Measurements from ENCODE around the gene MAST4. TPM values are rescaled to one million over a fixed set of nuclear protein-coding genes. Genes with fewer than 3 reads are reported as not detected.

MAST4 gene
- total and polyA plus RNA-seq, 2 of the 13 experiments (the other 11 are each of a cell fraction or from before 2014, with no cell fraction given), result 3.4 to 3.7 TPM

DNA sequence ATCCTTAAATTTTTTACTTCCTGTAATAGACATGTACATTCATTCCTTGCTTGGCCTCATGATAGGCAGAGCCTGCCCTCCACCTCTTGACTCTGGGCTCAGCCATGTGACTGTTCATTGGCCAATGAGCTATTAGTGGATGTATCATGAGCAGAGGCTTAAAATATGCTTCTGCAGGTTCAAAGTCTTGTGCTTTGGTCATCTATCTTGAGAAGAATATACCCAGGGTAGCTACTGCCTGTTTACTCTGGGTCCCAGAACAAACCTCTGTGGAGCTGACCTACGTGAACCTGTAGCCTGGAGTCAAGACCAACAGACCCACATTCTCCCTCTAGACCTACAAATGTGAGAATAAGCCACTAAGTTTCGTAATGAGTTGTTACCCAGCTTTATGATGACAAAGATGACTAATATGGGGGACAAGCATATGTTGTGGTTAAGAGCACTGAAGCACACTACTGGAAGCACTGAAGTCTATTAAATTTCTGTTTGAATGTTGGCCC, 244.4 kb downstream of the MAST4 start:
- Histone ChIP-seq H3K9ac (ENCODE audit: insufficient read depth, low read depth, low read length) (no peak overlapping the region), H3K79me2 (ENCODE audit: insufficient read depth, low read length) (no peaks in the 10 kb centered on the region), H3K27ac (ENCODE audit: extremely low read length, insufficient read depth, low read length) (no peak overlapping the region), H4K20me1 (ENCODE audit: insufficient read depth, low read length) (no peaks in the 10 kb centered on the region), H2AFZ (ENCODE audit: low read length) (no peak overlapping the region), H3K27me3 (ENCODE audit: control insufficient read depth in 1 of 2, insufficient read depth in 2 of 2, low read length in 2 of 2) (no peaks in the 10 kb centered on the region), H3K9me3 (ENCODE audit: low read length) (no peaks in the 10 kb centered on the region), H3K4me2 (ENCODE audit: low read depth, low read length) (no peak overlapping the region), H3K4me1 (ENCODE audit: insufficient read depth, low read length) (peaks cover 10% of the 10 kb centered on the region), H3K36me3 (replicated peaks in 1 of 2; ENCODE audit: control insufficient read depth in 1 of 2, insufficient read depth in 2 of 2, low read length in 2 of 2) (no peaks in the 10 kb centered on the region), H3K4me3 (replicated peaks in 1 of 3; ENCODE audit: insufficient read depth in 1 of 3, low read depth in 2 of 3, low read length in 3 of 3) (no peak overlapping the region)
- ATAC-seq (peak; percentile 72), FAIRE-seq (no peak), DNase-seq (ENCODE audit: low spot score) (peak; percentile 29)
- ChIA-PET CTCF (ENCODE audit: low intra/inter-chr PET ratio, low total read pairs) (no interaction called here), POLR2A (no interaction called here)
- WGBS (ENCODE audit: low lambda C conversion rate), result 0% methylated on average over 2 of the region's 2 CpGs
- BruUV-seq (replicated peaks), result no TSS peak
- in situ Hi-C loops (cut with HindIII; ENCODE audit: extremely low pct_ligation_motif_present, low pct_unique_long_range_greater_than_20kb) (no loop called here), intact Hi-C loops (cut with micrococcal nuclease; ENCODE audit: unreplicated experiment) (no loop called here)
- TF ChIP-seq ZNF430 (CRISPR knock-in tag; IDR thresholded peaks at IDR 0.05) (no peak), AHR (CRISPR knock-in tag; IDR thresholded peaks at IDR 0.05) (no peak), ZNF563 (CRISPR knock-in tag; IDR thresholded peaks at IDR 0.05) (no peak), SOX6 (IDR thresholded peaks at IDR 0.05) (no peak), SOX6 (CRISPR knock-in tag; IDR thresholded peaks at IDR 0.05) (no peak)
- TF ChIP-seq, protein P1, sequence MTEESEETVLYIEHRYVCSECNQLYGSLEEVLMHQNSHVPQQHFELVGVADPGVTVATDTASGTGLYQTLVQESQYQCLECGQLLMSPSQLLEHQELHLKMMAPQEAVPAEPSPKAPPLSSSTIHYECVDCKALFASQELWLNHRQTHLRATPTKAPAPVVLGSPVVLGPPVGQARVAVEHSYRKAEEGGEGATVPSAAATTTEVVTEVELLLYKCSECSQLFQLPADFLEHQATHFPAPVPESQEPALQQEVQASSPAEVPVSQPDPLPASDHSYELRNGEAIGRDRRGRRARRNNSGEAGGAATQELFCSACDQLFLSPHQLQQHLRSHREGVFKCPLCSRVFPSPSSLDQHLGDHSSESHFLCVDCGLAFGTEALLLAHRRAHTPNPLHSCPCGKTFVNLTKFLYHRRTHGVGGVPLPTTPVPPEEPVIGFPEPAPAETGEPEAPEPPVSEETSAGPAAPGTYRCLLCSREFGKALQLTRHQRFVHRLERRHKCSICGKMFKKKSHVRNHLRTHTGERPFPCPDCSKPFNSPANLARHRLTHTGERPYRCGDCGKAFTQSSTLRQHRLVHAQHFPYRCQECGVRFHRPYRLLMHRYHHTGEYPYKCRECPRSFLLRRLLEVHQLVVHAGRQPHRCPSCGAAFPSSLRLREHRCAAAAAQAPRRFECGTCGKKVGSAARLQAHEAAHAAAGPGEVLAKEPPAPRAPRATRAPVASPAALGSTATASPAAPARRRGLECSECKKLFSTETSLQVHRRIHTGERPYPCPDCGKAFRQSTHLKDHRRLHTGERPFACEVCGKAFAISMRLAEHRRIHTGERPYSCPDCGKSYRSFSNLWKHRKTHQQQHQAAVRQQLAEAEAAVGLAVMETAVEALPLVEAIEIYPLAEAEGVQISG (CRISPR knock-in tag; IDR thresholded peaks at IDR 0.05), result no peak
- TF ChIP-seq, protein P2, sequence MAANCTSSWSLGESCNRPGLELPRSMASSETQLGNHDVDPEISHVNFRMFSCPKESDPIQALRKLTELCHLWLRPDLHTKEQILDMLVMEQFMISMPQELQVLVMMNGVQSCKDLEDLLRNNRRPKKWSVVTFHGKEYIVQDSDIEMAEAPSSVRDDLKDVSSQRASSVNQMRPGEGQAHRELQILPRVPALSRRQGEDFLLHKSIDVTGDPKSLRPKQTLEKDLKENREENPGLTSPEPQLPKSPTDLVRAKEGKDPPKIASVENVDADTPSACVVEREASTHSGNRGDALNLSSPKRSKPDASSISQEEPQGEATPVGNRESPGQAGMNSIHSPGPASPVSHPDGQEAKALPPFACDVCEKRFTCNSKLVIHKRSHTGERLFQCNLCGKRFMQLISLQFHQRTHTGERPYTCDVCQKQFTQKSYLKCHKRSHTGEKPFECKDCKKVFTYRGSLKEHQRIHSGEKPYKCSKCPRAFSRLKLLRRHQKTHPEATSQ (CRISPR knock-in tag; IDR thresholded peaks at IDR 0.05; ENCODE audit: borderline replicate concordance), result no peak
- TF ChIP-seq, protein P3, sequence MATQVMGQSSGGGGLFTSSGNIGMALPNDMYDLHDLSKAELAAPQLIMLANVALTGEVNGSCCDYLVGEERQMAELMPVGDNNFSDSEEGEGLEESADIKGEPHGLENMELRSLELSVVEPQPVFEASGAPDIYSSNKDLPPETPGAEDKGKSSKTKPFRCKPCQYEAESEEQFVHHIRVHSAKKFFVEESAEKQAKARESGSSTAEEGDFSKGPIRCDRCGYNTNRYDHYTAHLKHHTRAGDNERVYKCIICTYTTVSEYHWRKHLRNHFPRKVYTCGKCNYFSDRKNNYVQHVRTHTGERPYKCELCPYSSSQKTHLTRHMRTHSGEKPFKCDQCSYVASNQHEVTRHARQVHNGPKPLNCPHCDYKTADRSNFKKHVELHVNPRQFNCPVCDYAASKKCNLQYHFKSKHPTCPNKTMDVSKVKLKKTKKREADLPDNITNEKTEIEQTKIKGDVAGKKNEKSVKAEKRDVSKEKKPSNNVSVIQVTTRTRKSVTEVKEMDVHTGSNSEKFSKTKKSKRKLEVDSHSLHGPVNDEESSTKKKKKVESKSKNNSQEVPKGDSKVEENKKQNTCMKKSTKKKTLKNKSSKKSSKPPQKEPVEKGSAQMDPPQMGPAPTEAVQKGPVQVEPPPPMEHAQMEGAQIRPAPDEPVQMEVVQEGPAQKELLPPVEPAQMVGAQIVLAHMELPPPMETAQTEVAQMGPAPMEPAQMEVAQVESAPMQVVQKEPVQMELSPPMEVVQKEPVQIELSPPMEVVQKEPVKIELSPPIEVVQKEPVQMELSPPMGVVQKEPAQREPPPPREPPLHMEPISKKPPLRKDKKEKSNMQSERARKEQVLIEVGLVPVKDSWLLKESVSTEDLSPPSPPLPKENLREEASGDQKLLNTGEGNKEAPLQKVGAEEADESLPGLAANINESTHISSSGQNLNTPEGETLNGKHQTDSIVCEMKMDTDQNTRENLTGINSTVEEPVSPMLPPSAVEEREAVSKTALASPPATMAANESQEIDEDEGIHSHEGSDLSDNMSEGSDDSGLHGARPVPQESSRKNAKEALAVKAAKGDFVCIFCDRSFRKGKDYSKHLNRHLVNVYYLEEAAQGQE (IDR thresholded peaks at IDR 0.05; ENCODE audit: borderline replicate concordance in 1 of 2, low read depth in 1 of 2, low read length in 2 of 2), result no peak
- TF ChIP-seq, protein P4, sequence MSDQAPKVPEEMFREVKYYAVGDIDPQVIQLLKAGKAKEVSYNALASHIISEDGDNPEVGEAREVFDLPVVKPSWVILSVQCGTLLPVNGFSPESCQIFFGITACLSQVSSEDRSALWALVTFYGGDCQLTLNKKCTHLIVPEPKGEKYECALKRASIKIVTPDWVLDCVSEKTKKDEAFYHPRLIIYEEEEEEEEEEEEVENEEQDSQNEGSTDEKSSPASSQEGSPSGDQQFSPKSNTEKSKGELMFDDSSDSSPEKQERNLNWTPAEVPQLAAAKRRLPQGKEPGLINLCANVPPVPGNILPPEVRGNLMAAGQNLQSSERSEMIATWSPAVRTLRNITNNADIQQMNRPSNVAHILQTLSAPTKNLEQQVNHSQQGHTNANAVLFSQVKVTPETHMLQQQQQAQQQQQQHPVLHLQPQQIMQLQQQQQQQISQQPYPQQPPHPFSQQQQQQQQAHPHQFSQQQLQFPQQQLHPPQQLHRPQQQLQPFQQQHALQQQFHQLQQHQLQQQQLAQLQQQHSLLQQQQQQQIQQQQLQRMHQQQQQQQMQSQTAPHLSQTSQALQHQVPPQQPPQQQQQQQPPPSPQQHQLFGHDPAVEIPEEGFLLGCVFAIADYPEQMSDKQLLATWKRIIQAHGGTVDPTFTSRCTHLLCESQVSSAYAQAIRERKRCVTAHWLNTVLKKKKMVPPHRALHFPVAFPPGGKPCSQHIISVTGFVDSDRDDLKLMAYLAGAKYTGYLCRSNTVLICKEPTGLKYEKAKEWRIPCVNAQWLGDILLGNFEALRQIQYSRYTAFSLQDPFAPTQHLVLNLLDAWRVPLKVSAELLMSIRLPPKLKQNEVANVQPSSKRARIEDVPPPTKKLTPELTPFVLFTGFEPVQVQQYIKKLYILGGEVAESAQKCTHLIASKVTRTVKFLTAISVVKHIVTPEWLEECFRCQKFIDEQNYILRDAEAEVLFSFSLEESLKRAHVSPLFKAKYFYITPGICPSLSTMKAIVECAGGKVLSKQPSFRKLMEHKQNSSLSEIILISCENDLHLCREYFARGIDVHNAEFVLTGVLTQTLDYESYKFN (CRISPR knock-in tag; conservative IDR thresholded peaks at IDR 0.05), result 0 out of 2 replicates have a peak, but pooled peaks have one; percentile 13
- TF ChIP-seq, protein P5, sequence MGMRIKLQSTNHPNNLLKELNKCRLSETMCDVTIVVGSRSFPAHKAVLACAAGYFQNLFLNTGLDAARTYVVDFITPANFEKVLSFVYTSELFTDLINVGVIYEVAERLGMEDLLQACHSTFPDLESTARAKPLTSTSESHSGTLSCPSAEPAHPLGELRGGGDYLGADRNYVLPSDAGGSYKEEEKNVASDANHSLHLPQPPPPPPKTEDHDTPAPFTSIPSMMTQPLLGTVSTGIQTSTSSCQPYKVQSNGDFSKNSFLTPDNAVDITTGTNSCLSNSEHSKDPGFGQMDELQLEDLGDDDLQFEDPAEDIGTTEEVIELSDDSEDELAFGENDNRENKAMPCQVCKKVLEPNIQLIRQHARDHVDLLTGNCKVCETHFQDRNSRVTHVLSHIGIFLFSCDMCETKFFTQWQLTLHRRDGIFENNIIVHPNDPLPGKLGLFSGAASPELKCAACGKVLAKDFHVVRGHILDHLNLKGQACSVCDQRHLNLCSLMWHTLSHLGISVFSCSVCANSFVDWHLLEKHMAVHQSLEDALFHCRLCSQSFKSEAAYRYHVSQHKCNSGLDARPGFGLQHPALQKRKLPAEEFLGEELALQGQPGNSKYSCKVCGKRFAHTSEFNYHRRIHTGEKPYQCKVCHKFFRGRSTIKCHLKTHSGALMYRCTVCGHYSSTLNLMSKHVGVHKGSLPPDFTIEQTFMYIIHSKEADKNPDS (CRISPR knock-in tag; IDR thresholded peaks at IDR 0.05), result no peak

Data from HepG2 (cell line).